HG03095 (cell line): ENCODE results near the gene CTNNA2.

Source experiments
- ATAC-seq: cut with Tn5 transposase; IDR thresholded peaks from one replicate; pipeline ENCODE4 v1.9.1; 2021; ENCODE audit warnings: moderate library complexity; ENCODE audit not compliant: unreplicated experiment

CTNNA2 gene

GRCh38 chr2:79915455-79915854 lies 402.6 kb downstream of the CTNNA2 start:
- no peak for ATAC-seq

DNA sequence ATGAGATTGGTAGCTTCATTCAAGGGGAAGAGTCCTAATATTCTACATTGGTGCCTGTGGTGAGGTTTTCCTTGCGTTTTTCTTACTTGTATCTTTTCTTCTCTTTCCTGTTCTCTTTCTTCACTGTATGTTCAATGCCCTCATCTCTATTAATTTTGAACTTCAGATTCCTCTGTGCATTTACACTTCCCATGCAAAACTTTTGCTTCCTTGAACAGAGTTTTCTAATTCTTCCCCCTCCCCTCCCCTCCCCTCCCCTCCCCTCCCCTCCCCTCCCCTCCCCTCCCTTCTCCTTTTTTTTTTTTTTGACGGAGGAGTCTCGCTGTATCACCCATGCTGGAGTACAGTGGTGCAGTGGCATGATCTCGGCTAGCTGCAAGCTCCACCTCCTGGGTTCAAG lies 403.4 kb downstream of the CTNNA2 start:
- no peak for ATAC-seq

- no peak for ATAC-seq
These were observed 407.7 kb downstream of the CTNNA2 start for GRCh38 chr2:79920512-79921076.

GRCh38 chr2:79929624-79930023 lies 416.8 kb downstream of the CTNNA2 start:
- ATAC-seq, result no peak

DNA sequence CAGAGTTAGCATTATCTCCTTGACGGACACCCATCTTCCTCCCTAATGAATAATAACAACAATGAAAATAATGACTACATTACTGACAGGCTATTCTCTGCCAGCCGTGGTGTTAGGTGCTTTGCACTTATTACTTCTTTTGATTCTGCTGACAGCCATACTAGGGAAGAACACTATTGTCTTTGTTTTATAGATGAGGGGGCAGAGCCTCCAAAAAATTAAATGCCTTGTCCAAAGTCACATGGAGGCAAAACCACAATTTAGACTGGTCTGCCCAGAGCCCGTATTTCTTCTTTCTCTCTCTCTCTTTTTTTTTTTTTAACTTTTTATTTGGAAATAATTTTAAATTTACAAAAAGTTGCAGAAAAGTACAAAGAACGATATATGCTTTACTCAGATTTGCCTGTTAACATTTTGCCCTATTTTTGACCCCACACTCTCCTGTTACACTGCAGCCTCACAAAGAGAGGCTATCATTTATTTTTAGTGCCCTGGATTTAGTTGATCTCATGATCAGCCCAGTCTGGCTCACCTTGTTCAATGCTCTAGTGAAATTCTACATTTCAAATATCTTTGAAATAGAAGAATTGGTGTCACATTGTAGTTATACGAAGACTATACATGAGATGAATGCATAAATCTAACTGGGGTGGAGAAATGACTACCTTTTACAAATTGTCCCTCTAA lies 422.3 kb downstream of the CTNNA2 start:
- ATAC-seq, result no peak

DNA sequence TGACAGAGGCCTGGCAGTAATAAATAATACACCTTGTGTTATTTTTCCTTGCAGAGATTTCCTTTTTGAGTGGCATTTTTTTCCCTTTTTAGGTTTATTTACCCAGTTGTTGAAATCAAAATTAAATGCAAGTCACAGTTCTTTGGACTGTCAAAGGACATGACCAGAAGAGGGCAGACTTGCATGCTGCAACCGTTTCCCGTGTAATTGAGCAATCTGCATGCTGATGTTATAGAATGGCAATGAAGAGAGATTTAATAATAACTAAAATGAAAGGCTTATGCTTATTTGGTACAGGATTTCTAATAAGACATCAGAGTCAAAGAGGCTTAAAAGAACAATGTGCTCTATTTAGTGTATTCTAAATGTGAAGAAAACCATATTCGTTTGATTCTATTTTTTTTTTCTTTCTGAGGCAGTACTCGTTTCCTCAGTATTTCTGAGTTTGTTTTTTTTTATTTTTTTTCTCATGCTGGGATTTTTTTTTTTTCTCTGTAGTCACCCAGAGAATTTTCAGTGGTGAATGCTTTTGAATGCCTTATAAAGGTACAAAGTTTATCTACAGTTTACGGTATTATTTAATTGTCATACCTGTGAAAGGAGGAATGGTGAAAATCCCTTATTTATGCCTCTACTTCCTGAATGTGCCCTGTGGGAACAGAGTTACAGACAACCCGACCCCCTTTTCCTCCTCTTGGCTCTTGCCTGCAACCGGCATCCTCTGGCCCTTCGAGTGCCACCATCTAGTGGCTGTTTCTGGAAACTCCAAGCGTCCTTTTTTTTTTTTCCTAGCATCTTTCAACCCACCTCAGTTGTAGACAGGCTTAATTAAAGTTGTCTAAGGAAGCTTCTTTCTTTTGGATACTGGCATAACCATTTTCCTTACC lies 423.2 kb downstream of the CTNNA2 start:
- ATAC-seq, result no peak

DNA sequence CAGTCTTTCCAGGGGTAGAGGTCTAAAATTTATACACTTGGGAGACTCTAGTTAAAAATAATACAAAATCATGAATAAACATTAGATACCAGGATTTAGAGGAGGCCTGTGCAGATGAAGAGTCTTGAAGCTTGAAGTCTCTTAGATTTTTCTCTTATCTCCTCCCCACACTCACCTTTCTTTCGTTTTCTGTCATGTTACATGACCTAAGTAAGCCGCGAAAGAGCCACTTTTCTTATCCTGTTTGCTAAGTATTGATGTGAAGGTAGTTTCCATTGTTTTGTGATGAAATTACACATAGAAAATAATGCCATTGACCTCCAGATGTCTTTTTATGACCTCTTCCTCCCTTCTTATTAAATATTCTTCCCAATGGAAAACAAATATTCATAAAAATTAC lies 423.9 kb downstream of the CTNNA2 start:
- no peak for ATAC-seq

DNA sequence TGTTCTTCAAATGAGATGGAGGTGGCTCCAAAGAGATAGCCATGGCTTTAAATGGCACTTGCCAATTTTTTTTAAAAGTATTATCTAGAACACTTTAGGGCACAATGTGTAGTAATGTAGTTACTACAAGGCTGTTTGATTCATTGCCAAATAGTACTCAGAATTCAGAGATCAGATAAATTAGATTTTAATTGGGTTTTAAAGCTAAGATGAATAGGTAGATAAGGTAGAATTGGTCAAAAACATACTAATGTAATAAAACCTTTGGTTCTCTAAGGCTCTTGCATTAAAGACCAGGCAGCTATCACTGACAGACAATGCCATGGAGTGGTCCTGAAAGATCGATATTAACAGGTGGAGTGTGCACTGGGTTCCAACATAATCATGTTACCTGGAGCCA lies 425.8 kb downstream of the CTNNA2 start:
- ATAC-seq, result no peak

- no peak for ATAC-seq
These were observed 427.5 kb downstream of the CTNNA2 start for GRCh38 chr2:79940364-79940763.

DNA sequence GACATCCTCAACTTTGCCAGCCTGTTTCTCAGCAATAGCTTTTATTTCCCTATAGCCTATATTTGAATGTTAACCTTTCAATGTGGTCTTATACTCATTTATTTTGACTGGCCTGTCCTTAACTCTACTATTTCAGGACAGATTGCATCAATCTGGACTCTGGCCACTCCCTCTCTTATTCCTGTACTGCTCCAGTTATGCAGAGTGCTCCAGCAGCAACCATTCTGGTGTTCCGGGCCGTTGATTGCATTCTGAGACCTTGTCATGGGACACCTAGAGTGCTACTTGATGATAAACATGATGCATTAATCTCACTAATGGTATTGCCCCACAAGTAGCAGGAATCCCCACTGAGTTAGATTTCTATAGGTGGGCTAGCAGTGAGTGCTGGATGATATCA lies 428.3 kb downstream of the CTNNA2 start:
- no peak for ATAC-seq

- ATAC-seq, result no peak
These were observed 431.4 kb downstream of the CTNNA2 start for GRCh38 chr2:79944205-79944604.

DNA sequence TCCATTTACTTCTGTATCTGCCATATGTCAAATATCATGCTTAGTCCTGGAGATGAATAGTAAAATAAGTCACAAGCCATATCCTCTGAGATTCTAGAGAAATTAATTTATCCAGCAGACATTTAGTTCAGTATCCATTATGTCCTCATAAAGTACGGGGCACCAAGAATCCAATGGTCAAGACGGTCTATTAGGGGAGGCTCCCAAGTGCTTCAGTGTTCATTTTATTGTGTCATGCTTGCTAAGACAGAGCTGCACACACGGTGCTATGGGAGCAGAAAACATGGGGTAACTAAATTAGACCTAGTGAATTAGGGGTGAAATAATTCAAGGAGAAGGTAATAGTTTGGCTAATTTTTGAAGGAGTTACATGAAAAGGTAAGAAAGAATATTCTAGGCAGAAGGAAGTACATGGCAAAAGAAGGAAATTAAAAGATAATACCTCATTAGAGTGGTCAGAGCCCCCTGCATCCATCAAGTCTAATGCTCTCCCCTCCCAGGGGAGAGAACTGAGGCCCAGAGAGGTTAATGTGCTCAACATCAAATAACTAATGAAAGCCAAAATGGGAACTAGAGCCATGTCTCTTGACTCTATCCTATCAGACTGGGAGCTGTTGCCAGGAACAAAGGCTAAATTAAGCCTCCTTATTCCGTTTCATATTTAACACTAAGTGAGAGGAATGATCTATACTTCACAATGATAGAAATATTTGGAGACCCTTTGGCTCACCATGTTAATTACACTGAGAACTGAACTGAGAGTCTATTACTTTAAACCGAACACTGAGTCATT lies 433.0 kb downstream of the CTNNA2 start:
- ATAC-seq, result no peak

GRCh38 chr2:79947751-79948150 lies 434.9 kb downstream of the CTNNA2 start:
- no peak for ATAC-seq

DNA sequence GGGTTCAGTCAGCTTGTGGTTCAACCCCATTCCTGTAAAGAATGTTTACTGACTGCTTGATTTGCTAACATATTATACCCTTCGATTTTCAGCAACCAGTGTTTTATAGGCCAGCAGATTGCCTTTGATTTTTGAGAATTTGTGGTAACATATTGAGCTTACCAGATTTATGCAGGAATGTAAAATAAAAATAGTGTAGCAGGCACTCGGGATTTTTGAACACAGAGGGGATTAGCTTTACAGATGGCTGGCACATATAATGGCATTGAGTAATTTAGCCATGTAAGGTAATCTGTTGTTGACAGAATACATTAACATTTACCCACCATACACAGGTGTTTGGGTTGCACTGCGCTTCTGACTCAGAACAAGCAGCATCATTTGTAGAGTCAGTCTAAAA lies 437.7 kb downstream of the CTNNA2 start:
- ATAC-seq, result no peak

- ATAC-seq, result no peak
These were observed 439.8 kb downstream of the CTNNA2 start for GRCh38 chr2:79952616-79953015.

GRCh38 chr2:79960035-79960434 lies 447.2 kb downstream of the CTNNA2 start:
- ATAC-seq, result no peak

- ATAC-seq, result no peak
These were observed 447.7 kb downstream of the CTNNA2 start for GRCh38 chr2:79960519-79960918.

DNA sequence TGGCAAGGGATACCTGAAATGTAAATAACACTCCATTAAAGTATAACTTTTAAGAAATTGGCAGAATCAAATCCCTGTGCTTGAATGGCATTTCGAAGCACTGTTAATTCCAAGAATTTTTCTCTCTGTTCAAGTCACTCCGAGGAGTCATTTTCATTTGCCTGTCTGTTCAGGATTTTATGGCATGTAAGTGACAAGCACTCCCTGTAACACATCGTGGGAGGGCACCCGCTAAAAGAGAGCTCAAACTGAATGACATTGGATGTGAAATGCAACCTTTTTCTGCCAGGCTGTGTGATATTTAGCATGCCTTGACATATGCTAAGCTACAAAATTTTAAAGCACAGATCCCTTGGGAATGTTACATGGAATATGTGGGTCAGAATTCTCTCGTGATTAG lies 452.1 kb downstream of the CTNNA2 start:
- no peak for ATAC-seq

DNA sequence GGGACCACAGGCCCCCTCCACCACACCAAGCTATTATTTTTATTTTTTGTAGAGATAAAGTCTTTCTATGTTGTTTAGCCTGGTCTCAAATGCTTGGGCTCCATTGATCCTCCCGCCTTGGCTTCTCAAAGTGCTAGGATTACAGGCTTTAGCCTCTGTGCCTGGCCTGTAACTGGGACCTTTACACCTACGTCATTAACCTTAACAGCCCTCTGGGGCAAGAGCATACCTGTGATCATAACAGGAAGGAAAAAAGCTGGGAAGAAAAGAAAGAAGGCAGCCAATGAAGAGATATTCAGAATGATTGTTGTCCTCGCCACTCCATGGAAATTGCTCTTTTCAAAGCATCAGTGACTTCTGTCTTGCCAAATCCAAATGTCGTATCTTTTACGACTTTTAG lies 453.5 kb downstream of the CTNNA2 start:
- no peak for ATAC-seq

DNA sequence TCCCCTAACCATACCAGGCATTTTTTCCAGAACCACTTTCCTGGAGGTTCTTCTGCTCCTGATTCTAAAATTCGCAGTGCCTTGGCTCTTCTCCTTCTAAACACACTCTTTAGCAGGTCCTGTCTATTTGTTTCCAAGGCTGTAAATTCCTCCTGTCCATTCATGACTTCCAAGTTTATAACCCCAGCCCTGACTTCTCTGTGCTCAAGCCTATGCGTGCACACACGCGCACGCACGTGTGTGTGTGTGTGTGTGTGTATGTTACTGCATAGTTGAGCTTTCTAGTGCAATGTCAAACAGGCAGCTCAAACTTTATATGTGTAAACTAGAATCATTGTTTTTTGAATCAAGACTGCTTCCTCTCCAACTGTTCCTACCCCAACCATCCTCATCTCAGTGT lies 454.0 kb downstream of the CTNNA2 start:
- ATAC-seq, result no peak

DNA sequence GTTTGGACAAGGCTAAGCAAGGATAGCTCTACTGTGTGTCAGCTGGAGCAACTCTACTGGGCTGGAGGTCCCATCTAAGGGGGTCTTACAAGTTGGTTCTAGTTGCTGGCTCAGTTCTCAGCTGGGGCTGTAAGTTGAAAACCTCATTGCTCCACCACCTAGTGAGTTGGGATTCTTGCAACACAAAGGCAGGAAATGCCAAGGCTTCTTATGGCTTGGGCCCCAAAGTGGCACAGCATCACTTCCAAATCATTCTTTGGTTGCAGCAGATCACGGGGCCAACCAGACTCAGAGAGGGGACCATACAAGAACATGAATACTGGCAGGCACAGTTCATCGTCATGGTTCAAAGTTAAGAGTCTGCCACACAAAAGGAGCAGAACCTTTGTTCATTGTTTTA lies 459.0 kb downstream of the CTNNA2 start:
- no peak for ATAC-seq
